Panc1 (cell line): Measurements from ENCODE around the gene TTC28. TPM values are rescaled to one million over a fixed set of nuclear protein-coding genes. Genes with fewer than 3 reads are reported as not detected.

Source experiments
- ATAC-seq: fragments of 200-7000 bp; cut with Tn5 transposase; 2 replicates; pipeline ENCODE4 v1.9.1; 2020; ENCODE audit warnings: mild to moderate bottlenecking, moderate library complexity
- BruUV-seq: library from RNA; stranded (reverse); fragments of 400-500 nt; replicated peaks from 2 replicates; lab custom pipeline; 2021; lab: Mats Ljungman, UMichigan
- CTCF ChIA-PET: fragments of 300-600 bp; sonication (Branson Sonifier 250); formaldehyde crosslinking; loops from one replicate; lab custom pipeline; 2022; ENCODE audit warnings: antibody characterized with exemption; lab: Charles Lee
- POLR2A ChIA-PET: fragments of 300-600 bp; sonication (Branson Sonifier 250); formaldehyde crosslinking; loops from one replicate; lab custom pipeline; 2022; ENCODE audit warnings: antibody characterized with exemption; lab: Charles Lee
- DNase-seq: peaks from one replicate; pipeline ENCODE4 v3.0.0-alpha.2; 2010; ENCODE audit warnings: low read depth, low spot score
- H3K27ac ChIP-seq: 2 replicates; pipeline ENCODE4 v1.5.1; 2011; ENCODE audit warnings: mild to moderate bottlenecking, low read length, inconsistent platforms
- H3K27me3 ChIP-seq: fragments of 200-500 bp; sonication (Bioruptor generic); 2 replicates; pipeline ENCODE4 v1.6.0; 2014; ENCODE audit warnings: low read length, inconsistent platforms; ENCODE audit not compliant: control insufficient read depth, insufficient read depth
- H3K36me3 ChIP-seq: fragments of 200-500 bp; sonication (Bioruptor generic); 2 replicates; pipeline ENCODE4 v1.5.1; 2014; ENCODE audit warnings: inconsistent platforms, mild to moderate bottlenecking, low read length, moderate library complexity; ENCODE audit not compliant: control insufficient read depth, insufficient read depth
- H3K4me1 ChIP-seq: 2 replicates; pipeline ENCODE4 v1.5.1; 2011; ENCODE audit warnings: inconsistent platforms, mild to moderate bottlenecking, low read length, moderate library complexity; ENCODE audit not compliant: control insufficient read depth, insufficient read depth
- H3K4me3 ChIP-seq, 2 experiments: 2 replicates each; pipeline ENCODE4 v1.5.1; 2011 to 2012; ENCODE audit warnings: low read depth in 2 of 2, low read length in 2 of 2, mild to moderate bottlenecking in 2 of 2, inconsistent platforms in 1 of 2, moderate library complexity in 1 of 2
- H3K9me3 ChIP-seq: fragments of 200-500 bp; sonication (Bioruptor generic); 2 replicates; pipeline ENCODE4 v1.5.1; 2014; ENCODE audit warnings: low read depth, mild to moderate bottlenecking, inconsistent platforms, low read length, moderate library complexity; ENCODE audit not compliant: control insufficient read depth, insufficient read depth
- CTCF ChIP-seq: fragments of 450-650 bp; IDR thresholded peaks from 2 replicates; pipeline ENCODE4 v1.5.1; 2017; ENCODE audit warnings: mild to moderate bottlenecking
- POLR2AphosphoS5 ChIP-seq: IDR thresholded peaks from 2 replicates; pipeline ENCODE4 v1.6.1; 2012; ENCODE audit warnings: mild to moderate bottlenecking, low read depth, low read length, moderate library complexity
- REST ChIP-seq, 2 experiments: IDR thresholded peaks; 2 replicates each; pipeline ENCODE4 v1.6.1; 2011 to 2012; ENCODE audit warnings: low read depth in 2 of 2, control low read depth in 1 of 2, low read length in 1 of 2, mild to moderate bottlenecking in 1 of 2, moderate library complexity in 1 of 2; ENCODE audit not compliant: insufficient read depth in 1 of 2
- SIN3A ChIP-seq: IDR thresholded peaks from 2 replicates; pipeline ENCODE4 v1.6.1; 2012; ENCODE audit warnings: low read depth, mild to moderate bottlenecking, low read length, moderate library complexity, borderline replicate concordance; ENCODE audit not compliant: insufficient read depth
- TCF7L2 ChIP-seq: IDR thresholded peaks from 2 replicates; pipeline ENCODE4 v1.6.1; 2011; ENCODE audit warnings: mild to moderate bottlenecking, low read depth, low read length, inconsistent platforms
- in situ Hi-C: cut with HindIII; loops from 2 replicates; pipeline ENCODE4 v1.10.0; 2016; ENCODE audit warnings: low sequenced_read_pairs, low pct_unique_long_range_greater_than_20kb
- intact Hi-C: fragments of 100-400 bp; cut with micrococcal nuclease; formaldehyde crosslinking; loops from one replicate; pipeline ENCODE4 v1.10.0; 2022; ENCODE audit not compliant: unreplicated experiment
- total RNA-seq: library from RNA; stranded (reverse); gene quantifications from one replicate; pipeline ENCODE4 v1.2.1, GENCODE V29; 2021; ENCODE audit not compliant: unreplicated experiment

The TTC28 gene
- total RNA-seq, 1 experiment from 2014 or later, result 24.8 TPM

GRCh38 chr22:28128827-28129226 lies 550.8 kb downstream of the TTC28 start:
- H3K27me3 ChIP-seq, result no peaks in the 10 kb centered on the region
- H3K27ac ChIP-seq, result no peak overlapping the region
- DNase-seq (no peak), ATAC-seq (no peak)
- no peaks in the 10 kb centered on the region for H3K4me1 ChIP-seq
- CTCF ChIA-PET, result no interaction called here
- intact Hi-C loops, result no loop called here
- no TSS peak for BruUV-seq
- POLR2A ChIA-PET, result no interaction called here
- TF ChIP-seq REST (IDR thresholded peaks at IDR 0.05; ENCODE audit: insufficient read depth in 1 of 2, low read depth in 2 of 2, low read length in 1 of 2), result no peak
- no peak for TF ChIP-seq CTCF
- no peak for TF ChIP-seq POLR2AphosphoS5
- TF ChIP-seq SIN3A, result no peak
- no peak for TF ChIP-seq TCF7L2
- in situ Hi-C loops, result no loop called here
- H3K36me3 ChIP-seq, result no peaks in the 10 kb centered on the region
- no peak overlapping the region for H3K4me3 ChIP-seq
- H3K9me3 ChIP-seq, result no peaks in the 10 kb centered on the region

- H3K27ac ChIP-seq, result no peak overlapping the region
- ATAC-seq, result no peak
- ChIA-PET CTCF (no interaction called here), POLR2A (no interaction called here)
- H3K27me3 ChIP-seq, result no peaks in the 10 kb centered on the region
- H3K4me1 ChIP-seq, result no peaks in the 10 kb centered on the region
- H3K4me3 ChIP-seq, result no peak overlapping the region
- no peaks in the 10 kb centered on the region for H3K9me3 ChIP-seq
- intact Hi-C loops, result no loop called here
- in situ Hi-C loops, result no loop called here
- TF ChIP-seq CTCF (no peak), SIN3A (no peak), TCF7L2 (no peak), POLR2AphosphoS5 (no peak), REST (IDR thresholded peaks at IDR 0.05; ENCODE audit: insufficient read depth in 1 of 2, low read depth in 2 of 2, low read length in 1 of 2) (no peak)
- DNase-seq, result no peak
- no peaks in the 10 kb centered on the region for H3K36me3 ChIP-seq
- BruUV-seq, result no TSS peak
These were observed 553.8 kb downstream of the TTC28 start for GRCh38 chr22:28125799-28126198.
